Measurements from ENCODE around the gene GGA3. TPM values are rescaled to one million over a fixed set of nuclear protein-coding genes. Genes with fewer than 3 reads are reported as not detected.
"Not testable (repeated sequence)": the region's sequence is repeated elsewhere in the genome, so short reads cannot be mapped to it uniquely, and the experiment has no call there.

GGA3 gene
- total and polyA plus RNA-seq, 10 donors: 14.1 to 73.7 (median 45.5) TPM

DNA sequence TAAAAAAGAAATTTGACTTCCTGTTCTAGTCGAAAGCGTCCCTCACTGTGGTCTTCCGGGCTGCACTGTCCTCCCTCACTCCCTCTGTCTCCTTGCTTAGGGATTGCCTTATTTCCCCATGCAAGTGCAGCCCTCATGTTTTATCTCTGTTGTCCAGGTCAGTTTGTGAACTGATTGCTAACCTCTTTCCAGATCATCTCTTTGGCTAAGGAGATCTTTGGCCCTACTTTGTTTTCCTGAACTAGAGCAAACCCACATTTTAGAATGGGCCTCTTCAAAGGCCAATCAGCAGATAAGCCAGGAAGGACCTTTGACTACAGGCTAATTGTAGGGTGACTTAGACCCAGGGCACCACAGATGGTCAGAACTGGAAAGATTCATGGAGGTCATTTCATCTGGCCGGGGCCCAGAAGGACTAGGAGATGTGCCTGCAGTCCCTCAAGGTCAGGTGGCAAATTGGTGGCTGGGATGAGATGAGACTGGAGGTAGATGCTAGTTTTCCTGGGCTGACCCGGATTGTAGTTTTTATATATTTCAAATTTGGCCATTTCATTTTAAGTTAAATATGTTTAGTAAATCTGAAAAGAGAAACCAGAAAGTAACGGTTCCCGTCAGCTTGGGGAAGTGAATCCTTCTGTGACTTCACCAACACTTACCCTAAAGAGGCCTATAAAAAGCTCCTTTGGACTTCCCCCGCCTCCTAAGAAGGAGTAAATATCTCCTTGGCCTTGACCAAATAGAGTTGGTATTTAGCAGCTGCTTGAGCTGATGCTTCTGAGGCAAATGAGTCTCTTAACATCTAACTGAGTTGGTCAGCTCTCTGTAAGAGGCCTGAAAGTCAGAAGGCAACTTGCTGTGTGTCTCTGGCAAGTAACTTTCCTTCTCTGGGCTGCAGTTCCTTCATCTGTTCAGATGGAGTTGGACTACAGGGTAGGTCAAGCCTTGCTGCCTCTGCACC, 34.1 kb upstream of the GGA3 start:
- H3K4me3 ChIP-seq: peak overlapping the region in 2 of 8 donors; percentile 1 to 46
- H3K4me1 ChIP-seq: peaks cover 19 to 86% (median 45%) of the 10 kb centered on the region in 6 donors
- no peaks in the 10 kb centered on the region for H3K27me3 ChIP-seq (replicated peaks in 1 of 7)
- TF ChIP-seq, protein P1, sequence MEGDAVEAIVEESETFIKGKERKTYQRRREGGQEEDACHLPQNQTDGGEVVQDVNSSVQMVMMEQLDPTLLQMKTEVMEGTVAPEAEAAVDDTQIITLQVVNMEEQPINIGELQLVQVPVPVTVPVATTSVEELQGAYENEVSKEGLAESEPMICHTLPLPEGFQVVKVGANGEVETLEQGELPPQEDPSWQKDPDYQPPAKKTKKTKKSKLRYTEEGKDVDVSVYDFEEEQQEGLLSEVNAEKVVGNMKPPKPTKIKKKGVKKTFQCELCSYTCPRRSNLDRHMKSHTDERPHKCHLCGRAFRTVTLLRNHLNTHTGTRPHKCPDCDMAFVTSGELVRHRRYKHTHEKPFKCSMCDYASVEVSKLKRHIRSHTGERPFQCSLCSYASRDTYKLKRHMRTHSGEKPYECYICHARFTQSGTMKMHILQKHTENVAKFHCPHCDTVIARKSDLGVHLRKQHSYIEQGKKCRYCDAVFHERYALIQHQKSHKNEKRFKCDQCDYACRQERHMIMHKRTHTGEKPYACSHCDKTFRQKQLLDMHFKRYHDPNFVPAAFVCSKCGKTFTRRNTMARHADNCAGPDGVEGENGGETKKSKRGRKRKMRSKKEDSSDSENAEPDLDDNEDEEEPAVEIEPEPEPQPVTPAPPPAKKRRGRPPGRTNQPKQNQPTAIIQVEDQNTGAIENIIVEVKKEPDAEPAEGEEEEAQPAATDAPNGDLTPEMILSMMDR (IDR thresholded peaks at IDR 0.05 in 8 of 11, conservative IDR thresholded peaks at IDR 0.05 in 3 of 11): peak in 1 of 11 experiments; percentile 15
- TF ChIP-seq POLR2A (IDR thresholded peaks at IDR 0.05): peak in 2 of 3 donors; percentile 47 to 72
- peak in 1 of 3 donors; percentile 80 for TF ChIP-seq POLR2AphosphoS5 (IDR thresholded peaks at IDR 0.05)
- peak overlapping the region; percentile 76 to 98 (median 91) for H3K27ac ChIP-seq
- H3K9me3 ChIP-seq: no peaks in the 10 kb centered on the region
- no peaks in the 10 kb centered on the region for H3K36me3 ChIP-seq
- DNase-seq: no peak
- intact Hi-C loops (cut with DNase I; ENCODE audit: low total_unique reads): no loop called here
- WGBS, 5 donors: 27 to 41% (median 31%) methylated on average over 8 of the region's 8 CpGs

DNA sequence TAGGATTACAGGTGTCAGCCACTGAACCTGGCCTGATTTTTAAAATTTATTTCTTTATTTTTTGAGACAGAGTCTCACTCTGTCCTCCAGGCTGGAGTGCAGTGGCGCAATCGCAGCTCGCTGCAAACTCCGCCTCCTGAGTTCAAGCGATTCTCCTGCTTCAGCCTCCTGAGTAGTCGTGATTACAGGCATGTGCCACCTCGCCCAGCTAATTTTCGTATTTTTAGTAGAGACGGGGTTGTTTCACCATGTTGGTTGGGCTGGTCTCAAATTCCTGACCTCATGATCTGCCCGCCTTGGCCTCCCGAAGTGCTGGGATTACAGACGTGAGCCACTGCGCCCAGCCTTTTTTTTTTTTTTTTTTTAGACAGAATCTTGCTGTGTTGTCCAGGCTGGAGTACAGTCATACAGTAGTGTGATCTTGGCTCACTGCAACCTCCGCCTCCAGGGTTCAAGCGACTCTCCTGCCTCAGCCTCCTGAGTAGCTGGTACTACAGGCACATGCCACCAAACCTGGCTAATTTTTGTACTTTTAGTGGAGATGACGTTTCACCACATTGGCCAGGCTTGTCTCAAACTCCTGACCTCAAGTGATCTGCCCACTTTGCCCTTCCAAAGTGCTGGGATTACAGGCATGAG, 31.5 kb upstream of the GGA3 start:
- Histone ChIP-seq H3K27ac (peak overlapping the region in 7 of 8 donors; percentile 23 to 98 (median 91)), H3K4me1 (peaks cover 28 to 89% (median 60%) of the 10 kb centered on the region in 6 donors)
- 65 to 86% (median 72%) methylated on average over 16 of the region's 16 CpGs for WGBS, 5 donors
- H3K9me3 ChIP-seq; H3K36me3 ChIP-seq; H3K4me3 ChIP-seq; H3K27me3 ChIP-seq (replicated peaks in 1 of 7); intact Hi-C loops (cut with DNase I; ENCODE audit: low total_unique reads): not testable (repeated sequence)
- peak; percentile 81 for DNase-seq

GRCh38 chr17:75289832-75290337, 28.5 kb upstream of the GGA3 start:
- no peaks in the 10 kb centered on the region for H3K27me3 ChIP-seq (replicated peaks in 1 of 7)
- H3K9me3 ChIP-seq: no peaks in the 10 kb centered on the region
- peak overlapping the region; percentile 93 to 99 (median 98) for H3K27ac ChIP-seq
- peaks cover 0 to 18% (median 12%) of the 10 kb centered on the region in 6 donors for H3K36me3 ChIP-seq
- intact Hi-C loops (cut with DNase I; ENCODE audit: low total_unique reads): no loop called here
- 0 to 3% (median 1%) methylated on average over 26 of the region's 26 CpGs for WGBS, 5 donors
- peak overlapping the region; percentile 56 to 95 (median 88) for H3K4me3 ChIP-seq
- peaks cover 17 to 74% (median 39%) of the 10 kb centered on the region in 6 donors for H3K4me1 ChIP-seq
- TF ChIP-seq POLR2A (IDR thresholded peaks at IDR 0.05): peak in 1 of 3 donors; percentile 45
- TF ChIP-seq, protein P1 (IDR thresholded peaks at IDR 0.05 in 8 of 11, conservative IDR thresholded peaks at IDR 0.05 in 3 of 11): peak in 7 of 11 experiments; percentile 9 to 59 (median 39)
- TF ChIP-seq POLR2AphosphoS5 (IDR thresholded peaks at IDR 0.05): no peak
- peak; percentile 90 for DNase-seq

GRCh38 chr17:75289115-75289831, 27.9 kb upstream of the GGA3 start, which contains the start of gene SLC25A19:
TSS of gene SLC25A19 (minus strand) at chr17:75289433. CDS start at chr17:75286764, 2,669 bp downstream.
- Histone ChIP-seq H3K27ac (peak within 1 kb of the TSS; percentile 93 to 99 (median 98)), H3K36me3 (peaks cover 0 to 23% (median 12%) of the 10 kb centered on the region in 6 donors), H3K4me1 (peaks cover 10 to 68% (median 33%) of the 10 kb centered on the region in 6 donors), H3K27me3 (replicated peaks in 1 of 7) (no peaks in the 10 kb centered on the region), H3K9me3 (no peaks in the 10 kb centered on the region), H3K4me3 (peak within 1 kb of the TSS; percentile 56 to 95 (median 88))
- intact Hi-C loops (cut with DNase I; ENCODE audit: low total_unique reads): no loop called here
- peak; percentile 99 for DNase-seq
- TF ChIP-seq POLR2A (IDR thresholded peaks at IDR 0.05) (peak; percentile 35 to 98 (median 89)), POLR2AphosphoS5 (IDR thresholded peaks at IDR 0.05) (peak; percentile 96 to 99 (median 97))
- TF ChIP-seq, protein P1 (IDR thresholded peaks at IDR 0.05 in 8 of 11, conservative IDR thresholded peaks at IDR 0.05 in 3 of 11): peak in 9 of 11 experiments; percentile 14 to 61 (median 34)
- 0 to 1% (median 0%) methylated on average over 34 to 65 of the region's 65 CpGs for WGBS, 5 donors
